ENCODE measurements around the gene TMEM123.
"Not testable (repeated sequence)": the region's sequence is repeated elsewhere in the genome, so short reads cannot be mapped to it uniquely, and the experiment has no call there.

Gene TMEM123

GRCh38 chr11:102391549-102392237 lies 60.9 kb downstream of the TMEM123 start:
- no peak for DNase-seq

GRCh38 chr11:102390667-102391465 lies 61.7 kb downstream of the TMEM123 start:
- DNase-seq, result peak; percentile 42

GRCh38 chr11:102389253-102389652 lies 63.3 kb downstream of the TMEM123 start:
- no peak for DNase-seq

GRCh38 chr11:102387043-102387781 lies 65.4 kb downstream of the TMEM123 start:
- no peak for DNase-seq

DNA sequence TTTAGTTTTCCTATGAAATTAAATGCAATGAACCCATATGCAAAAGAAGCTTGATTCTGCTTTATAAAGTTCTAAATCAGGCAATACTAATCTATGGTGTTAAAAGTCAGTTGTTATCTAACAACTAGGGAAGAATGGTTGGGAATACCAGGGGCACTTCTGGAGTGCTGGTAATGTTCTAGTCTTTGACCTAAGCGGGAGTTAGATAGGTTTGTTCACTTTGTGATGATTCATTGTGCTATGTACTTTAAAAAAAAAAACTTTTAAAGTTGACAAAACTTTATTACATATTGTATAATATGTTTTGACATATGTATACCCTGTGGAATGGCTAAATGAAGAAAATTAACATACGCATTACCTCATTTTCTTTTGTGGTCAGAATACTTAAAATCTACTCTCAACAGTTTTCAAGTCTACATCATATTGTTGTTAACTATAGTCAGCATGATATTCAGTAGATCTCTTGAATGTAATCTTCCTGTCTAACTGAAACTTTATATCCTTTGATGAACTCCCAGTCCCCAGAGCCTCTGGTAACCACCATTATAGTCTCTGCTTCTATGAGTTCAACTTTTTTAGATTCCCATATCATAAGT lies 66.3 kb downstream of the TMEM123 start:
- DNase-seq, result no peak

- DNase-seq, result no peak
These were observed 67.2 kb downstream of the TMEM123 start for GRCh38 chr11:102385085-102386007.

DNA sequence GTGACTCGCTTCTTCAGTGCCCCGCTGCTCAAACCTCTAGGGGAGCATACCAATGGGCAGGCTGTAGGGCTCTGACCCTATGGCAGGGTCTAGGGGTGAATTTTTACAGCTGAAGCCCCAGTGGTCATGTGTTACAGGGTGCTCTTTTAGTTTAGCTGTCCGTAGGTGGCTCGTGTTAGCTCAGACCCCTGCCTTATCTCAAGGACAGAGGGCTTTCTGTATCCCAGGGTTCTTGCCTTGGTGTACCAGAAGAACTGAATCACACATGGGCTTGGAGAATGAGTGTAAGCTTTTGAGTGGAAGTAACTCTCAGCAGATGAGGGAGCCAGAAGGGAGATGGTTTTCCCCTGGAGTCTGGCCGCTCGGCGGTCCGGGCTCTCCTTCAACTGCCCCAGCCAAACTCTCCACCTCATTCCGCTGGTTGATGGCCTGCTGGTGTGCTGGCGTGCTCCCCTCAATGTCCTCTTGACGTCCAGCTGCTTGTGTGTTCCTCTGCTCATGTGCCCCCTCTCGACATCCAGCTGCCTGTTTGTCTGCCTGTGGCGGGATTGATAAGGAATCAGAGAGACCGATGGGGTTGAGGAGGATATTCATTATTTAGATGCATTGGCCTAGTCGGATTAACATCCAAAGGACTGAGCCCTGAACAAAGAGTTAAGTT lies 68.0 kb downstream of the TMEM123 start:
- DNase-seq, result no peak

- DNase-seq, result no peak
These were observed 68.7 kb downstream of the TMEM123 start for GRCh38 chr11:102383839-102384238.

GRCh38 chr11:102382384-102382783 lies 70.2 kb downstream of the TMEM123 start:
- no peak for DNase-seq

- DNase-seq, result no peak
These were observed 73.7 kb downstream of the TMEM123 start for GRCh38 chr11:102378818-102379217.

DNA sequence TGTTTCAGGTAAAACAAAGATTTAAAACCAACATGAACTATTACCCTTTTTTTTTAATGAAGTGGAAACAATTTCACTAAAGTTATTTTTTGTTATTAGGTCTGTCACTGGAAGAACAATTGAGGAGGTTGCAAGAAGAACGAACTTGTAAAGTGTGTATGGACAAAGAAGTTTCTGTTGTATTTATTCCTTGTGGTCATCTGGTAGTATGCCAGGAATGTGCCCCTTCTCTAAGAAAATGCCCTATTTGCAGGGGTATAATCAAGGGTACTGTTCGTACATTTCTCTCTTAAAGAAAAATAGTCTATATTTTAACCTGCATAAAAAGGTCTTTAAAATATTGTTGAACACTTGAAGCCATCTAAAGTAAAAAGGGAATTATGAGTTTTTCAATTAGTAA lies 74.7 kb downstream of the TMEM123 start:
- DNase-seq, result no peak

GRCh38 chr11:102375720-102376399 lies 76.7 kb downstream of the TMEM123 start:
- DNase-seq, result no peak

GRCh38 chr11:102374633-102375424 lies 77.7 kb downstream of the TMEM123 start:
- DNase-seq, result not testable (repeated sequence)

DNA sequence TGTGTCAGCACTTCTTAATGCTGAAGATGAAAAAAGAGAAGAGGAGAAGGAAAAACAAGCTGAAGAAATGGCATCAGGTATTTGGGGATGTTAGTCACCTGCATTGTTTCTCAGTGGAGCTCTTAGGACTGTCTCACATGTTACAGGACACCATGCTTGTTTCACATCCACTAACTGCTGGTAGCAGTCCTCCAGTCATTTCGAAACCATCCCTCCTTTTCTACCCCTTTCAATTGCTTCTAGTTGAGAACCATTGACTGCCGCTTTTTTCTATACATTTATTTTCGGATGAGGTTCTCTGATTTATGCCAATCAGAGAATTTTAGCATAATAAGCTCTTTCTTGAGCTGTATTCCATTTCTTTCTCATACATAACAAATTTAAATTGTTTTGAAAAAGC lies 84.1 kb downstream of the TMEM123 start:
- no peak for DNase-seq

DNA sequence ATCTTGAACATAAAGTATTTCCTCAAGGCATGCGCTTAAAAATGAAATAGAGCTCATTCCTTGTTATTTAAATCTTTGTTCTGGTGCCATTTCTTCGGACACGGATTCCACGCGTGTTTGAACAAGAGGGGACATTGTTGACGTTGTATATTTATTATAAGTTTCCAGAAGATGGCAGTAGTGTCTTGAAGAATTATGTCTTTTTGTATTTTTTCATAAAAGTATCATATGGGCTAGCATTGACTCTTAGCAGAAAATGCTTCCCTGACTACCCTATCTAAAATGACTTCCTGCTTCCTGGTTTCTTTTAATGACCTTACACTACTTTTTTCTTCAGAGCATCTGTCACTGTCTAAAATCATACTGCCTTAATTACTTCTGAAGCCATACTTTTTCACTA lies 85.2 kb downstream of the TMEM123 start:
- no peak for DNase-seq

DNA sequence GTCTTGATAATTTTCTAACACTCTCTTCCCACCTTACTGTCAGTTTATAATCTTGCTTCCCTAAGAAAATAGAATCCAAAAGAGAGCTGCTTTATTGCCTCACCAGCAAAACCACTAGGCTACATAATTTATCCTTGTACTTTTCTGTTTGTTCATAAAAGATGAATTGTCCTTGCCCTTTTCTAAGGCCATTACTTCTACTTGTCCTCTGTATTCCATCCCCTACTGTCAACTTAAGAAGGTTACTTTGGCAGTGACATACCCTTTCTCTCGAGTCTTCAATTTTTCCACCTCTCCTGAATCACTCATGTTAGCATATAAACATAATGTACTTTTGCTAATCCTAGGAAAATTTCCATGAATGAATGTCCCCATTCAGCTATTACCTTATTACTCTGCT lies 87.6 kb downstream of the TMEM123 start:
- no peak for DNase-seq

- DNase-seq, result peak; percentile 28
These were observed 91.2 kb downstream of the TMEM123 start for GRCh38 chr11:102361086-102362031.

DNA sequence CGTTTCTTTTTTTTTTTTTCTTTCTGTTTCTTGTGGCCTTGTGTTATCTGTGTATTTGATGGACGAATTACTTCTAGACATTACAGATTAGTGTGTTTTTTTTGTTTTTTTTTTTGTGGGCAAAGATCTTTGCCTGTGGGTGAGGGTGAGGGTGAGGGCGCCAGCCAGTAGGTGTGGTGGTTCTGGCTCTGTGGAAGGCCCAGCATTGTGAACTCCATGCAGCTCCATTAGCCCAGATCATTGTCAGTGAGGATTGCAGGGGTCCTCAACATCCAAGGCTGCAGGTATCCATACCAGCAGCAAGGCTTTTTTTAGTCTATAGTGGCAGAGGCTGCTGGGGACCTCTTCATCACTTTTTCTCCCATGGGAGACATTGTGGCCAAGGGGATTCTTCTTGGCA lies 91.9 kb downstream of the TMEM123 start:
- no peak for DNase-seq

- DNase-seq, result no peak
These were observed 93.2 kb downstream of the TMEM123 start for GRCh38 chr11:102359372-102359771.

Data from effector CD4-positive, alpha-beta T cell (primary cell).